ENCODE data around the gene NFATC3.

NFATC3 gene

GRCh38 chr16:68085259-68086071, at the start of gene NFATC3:
TSS of gene NFATC3 (plus strand) at chr16:68085370. CDS start at chr16:68085682, 312 bp downstream.
- DNase-seq (ENCODE audit: low read depth): peak; percentile 99

DNA sequence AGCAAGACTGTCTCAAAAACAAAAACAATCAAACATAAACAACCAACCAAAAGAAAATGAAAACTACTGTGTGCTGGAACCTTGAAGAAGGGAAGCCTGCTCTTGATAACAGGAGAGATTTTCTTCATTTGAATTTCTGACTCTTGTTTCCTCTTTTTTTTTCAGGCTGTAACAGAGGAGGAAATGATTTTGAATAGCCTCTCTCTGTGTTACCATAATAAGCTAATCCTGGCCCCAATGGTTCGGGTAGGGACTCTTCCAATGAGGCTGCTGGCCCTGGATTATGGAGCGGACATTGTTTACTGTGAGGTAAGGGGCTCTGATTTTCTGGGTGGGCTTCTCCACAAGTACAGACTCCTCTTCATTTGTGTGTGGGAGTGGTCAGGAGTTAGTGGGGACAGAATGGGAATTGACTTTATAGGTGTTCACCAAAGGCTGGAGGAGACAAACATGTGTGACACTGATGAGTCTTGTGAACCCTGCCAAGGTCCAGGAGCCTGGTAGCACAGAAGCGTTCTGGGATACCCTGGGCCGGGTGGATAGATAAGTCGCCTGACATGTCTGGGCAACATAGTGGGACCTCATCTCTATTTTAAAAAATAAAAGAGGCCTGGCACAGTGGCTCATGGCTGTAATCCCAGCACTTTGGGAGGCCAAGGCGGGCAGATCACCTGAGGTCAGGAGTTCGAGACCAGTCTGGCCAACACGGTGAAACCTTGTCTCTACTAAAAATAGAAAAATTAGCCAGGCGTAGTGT, 47.2 kb upstream of the NFATC3 start:
- DNase-seq (ENCODE audit: low read depth): no peak

DNA sequence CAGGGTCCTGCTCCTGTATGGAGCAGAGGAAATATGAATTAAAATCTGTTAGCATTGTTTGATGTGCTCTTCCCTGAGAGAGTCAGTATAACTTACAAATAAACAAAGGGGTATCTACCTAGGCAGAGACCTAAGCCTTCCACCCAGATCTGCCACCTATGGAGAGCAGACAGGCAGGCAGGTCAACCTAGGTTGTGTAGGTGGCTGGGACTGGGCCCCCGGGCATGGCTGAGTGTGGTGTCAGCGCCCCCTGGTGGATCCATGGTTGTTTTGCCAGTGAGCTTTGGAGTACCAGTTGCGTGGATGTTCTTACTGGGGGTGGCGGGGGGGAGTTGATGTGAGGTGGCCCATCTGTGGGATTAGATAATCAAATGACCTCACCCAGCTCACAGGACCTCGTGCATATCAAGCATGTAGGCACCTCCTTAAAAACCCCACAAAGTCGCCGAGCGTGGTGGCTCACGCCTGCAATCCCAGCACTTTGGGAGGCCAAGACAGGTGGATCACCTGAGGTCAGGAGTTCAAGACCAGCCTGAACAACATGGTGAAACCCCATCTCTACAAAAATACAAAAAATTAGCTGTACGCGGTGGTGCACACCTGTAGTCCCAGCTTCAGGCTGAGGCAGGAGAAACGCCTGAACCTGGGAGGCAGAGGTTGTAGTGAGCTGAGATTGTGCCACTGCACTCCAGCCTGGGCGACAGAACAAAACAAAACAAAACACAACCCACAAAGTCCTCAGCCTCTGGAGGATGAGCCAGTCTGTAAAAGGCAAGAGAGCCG, 44.5 kb upstream of the NFATC3 start:
- peak; percentile 81 for DNase-seq (ENCODE audit: low read depth)

DNA sequence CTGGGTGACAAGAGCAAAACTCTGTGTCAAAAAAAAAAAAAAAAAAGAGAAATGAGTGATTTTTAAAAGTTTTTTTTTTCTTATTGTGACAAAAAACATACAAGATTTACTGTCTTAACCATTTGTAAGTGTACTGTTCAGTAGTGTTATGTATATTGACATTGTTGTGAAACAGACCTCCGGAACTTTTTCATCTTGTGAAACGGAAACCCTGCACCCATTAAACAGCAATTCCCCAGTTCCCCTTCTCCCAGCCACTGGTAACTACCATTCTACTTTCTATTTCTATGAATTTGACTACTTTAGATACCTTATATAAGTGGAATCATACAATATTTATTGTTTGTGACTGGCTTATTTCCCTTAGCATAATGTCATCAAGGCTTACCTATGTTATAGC, 43.4 kb upstream of the NFATC3 start:
- no peak for DNase-seq (ENCODE audit: low read depth)

- DNase-seq (ENCODE audit: low read depth): no peak
Observed at GRCh38 chr16:68046106-68046505, 39.1 kb upstream of the NFATC3 start.

DNA sequence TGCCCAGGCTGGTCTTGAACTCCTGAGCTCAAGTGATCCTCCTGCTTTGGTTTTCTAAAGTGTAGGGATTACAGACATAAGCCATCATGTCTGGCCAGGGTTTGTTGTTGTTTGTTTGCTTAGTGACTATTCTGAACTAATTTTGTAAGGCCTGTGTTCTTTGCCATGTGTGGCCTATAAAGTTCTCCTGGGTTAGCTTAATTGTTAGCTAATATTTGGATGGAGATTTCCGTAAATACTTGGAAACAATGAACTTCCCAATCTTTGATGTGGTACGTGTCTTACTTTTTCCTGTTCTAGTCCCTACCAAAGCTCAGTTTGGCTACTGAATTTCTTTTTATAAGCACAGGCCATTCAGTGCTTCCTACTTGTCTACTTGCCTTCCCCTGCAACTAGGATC, 37.2 kb upstream of the NFATC3 start:
- no peak for DNase-seq (ENCODE audit: low read depth)

GRCh38 chr16:68049449-68049848, 35.7 kb upstream of the NFATC3 start:
- DNase-seq (ENCODE audit: low read depth): no peak

DNA sequence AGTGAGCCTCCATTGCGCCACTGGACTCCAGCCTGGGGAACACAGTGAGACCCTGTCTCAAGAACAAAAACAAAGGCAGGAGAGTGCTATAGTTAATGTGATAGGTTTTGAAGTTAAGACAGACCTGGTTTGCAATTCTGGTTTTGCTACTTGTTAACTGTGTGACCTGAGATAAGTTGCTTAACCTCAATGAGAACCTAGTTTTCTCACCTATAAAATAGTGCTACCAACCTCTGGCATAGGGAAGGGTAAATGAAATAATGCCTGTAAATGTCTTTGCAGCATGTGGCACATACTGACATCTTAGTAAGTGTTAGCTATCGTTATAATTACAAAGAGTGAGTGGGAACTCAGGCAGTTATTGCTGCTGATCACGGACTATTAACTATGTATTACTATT, 29.8 kb upstream of the NFATC3 start:
- no peak for DNase-seq (ENCODE audit: low read depth)

- no peak for DNase-seq (ENCODE audit: low read depth)
Observed at GRCh38 chr16:68059804-68060203, 25.4 kb upstream of the NFATC3 start.

DNA sequence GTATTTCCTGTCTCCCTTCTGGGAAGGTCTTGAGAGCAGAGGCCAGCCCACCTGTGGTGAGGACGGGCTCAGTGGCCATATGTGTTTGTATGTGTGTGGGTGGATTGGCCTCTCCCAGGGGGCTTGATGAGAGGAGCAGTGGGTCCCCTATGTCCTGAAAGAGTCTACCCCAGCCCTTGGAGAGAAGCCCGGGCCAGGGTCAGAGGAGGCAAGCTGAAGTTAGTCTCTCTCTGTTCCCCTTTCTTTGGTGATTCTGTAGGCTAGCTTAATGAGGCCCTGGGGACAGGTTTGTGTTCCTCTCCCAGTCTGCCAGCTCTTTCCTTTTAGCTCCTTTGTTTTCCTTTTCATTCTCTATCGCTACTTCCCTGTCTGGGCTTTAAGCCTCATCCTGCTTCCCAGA, 23.8 kb upstream of the NFATC3 start:
- no peak for DNase-seq (ENCODE audit: low read depth)

GRCh38 chr16:68062910-68063393, 22.2 kb upstream of the NFATC3 start:
- no peak for DNase-seq (ENCODE audit: low read depth)

DNA sequence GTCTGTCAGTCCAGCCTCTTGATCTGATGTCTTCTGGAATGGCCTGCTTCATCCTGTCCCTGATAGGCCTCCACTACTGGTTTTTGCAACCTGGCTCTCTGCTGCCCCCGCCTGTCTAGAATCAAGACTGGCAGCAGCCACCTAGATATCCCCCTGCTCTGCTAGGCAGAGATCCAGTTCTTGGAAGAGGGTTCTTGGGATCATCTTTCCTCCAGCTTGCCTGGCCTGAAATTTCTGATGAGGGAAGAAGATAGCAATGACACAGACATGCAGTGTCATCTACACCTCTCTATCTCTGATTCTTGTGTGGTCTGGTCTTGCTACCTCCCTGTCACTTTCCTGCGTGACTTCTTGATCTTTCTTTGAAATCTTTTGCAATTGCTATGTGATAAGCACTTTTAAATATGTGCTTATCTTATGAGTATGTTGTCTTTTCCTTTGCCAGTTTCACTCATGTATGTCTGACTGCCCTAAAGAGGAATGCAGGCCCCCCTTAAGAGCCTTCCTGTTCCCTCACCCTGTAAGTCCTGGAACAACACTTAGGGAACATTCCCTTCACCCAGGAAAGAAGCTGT, 20.3 kb upstream of the NFATC3 start:
- peak; percentile 50 for DNase-seq (ENCODE audit: low read depth)

- DNase-seq (ENCODE audit: low read depth): no peak
Observed at GRCh38 chr16:68065716-68066305, 19.4 kb upstream of the NFATC3 start.

DNA sequence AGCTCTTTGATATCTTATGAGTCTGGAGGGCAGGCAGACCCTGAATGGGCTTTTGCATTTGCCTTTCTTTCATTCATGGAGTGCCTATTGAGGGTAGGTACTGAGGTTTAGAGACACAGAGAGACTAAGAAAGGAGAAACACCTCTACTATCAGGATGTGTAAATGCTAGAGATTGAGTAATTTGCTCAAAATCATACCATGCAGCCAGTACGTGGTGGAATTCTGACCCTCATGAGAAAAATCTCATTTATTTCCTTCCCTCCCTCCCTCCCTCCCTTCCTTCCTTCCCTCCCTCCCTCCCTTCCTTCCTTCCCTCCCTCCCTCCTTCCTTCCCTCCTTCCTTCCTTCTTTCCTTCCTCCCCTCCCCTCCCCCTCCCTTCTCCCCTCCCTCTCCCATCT, 18.4 kb upstream of the NFATC3 start:
- no peak for DNase-seq (ENCODE audit: low read depth)

- no peak for DNase-seq (ENCODE audit: low read depth)
Observed at GRCh38 chr16:68068926-68069325, 16.2 kb upstream of the NFATC3 start.

GRCh38 chr16:68069511-68070248, 15.5 kb upstream of the NFATC3 start:
- DNase-seq (ENCODE audit: low read depth): peak; percentile 25

DNA sequence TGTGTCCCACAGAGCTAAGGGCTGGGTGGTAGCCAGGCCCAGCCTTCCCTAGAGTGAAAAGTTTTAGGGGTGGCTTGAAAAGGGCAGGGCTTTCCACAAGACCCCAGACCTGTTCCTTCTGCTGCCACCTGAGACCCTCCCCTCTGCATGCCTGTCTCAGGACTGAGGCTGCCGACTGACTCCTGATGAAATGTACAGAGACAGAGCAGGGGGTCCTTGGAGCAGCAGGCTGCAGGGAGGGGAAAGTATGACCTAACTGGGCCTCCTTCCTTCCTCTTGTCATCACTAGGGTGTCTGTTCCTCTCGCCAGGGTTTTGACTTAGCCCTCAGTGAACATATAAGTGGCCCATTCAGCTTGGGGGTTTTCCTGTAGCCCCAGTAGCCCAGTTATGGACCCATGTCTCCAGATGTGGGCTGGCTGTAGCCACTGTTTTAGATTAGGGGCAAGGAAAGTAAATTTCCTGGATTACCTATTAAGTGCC, 14.9 kb upstream of the NFATC3 start:
- DNase-seq (ENCODE audit: low read depth): no peak

GRCh38 chr16:68070806-68071517, 14.2 kb upstream of the NFATC3 start:
- no peak for DNase-seq (ENCODE audit: low read depth)

DNA sequence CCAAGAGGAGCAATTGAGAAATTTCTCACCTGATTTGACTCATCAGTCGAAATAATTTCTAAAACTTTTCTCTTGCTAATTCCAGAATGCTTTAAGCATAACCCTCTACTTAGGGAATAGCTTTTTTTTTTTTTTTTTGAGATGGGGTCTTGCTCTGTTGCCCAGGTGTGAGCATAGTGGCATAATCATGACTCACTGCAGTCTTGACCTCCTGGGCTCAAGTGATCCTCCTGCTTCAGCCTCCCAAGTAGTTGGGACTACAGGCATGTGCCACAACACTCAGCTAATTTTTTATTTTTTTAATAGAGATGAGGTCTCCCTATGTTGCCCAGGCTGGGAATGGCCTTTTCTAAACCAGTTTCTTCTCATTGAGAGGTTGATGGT, 13.7 kb upstream of the NFATC3 start:
- DNase-seq (ENCODE audit: low read depth): no peak

DNA sequence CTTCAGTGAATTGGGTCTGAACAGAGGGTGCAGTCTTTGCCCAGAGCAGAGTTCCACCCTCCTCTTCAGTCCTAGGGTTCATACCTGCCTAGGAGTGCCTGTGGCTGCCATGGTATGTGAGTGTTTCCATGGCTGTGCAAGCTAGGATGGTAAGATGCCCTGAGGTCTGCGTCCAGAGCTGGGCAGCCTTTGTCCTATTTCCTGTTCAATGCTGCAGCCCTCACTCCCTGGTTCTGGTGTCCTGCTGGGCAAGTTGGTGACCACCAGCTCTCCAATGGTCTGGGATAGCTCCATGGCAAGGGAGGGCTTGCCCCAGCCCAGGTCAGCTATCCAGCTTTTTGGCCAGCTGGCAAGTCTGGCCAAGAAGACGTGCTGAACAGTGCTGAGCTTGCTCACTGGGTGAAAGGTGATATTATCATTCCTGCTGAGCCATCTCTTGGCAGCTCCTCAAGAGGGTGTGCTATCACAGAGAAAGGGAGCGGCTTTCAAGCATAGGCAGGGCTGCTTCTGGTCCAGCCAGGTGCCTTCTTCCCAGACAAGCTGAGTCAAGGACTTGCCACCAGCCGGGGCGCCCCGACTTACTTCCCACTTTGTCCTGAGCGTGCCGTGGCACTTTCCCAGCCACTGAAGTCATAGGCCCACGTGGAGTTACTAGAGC, 13.0 kb upstream of the NFATC3 start:
- DNase-seq (ENCODE audit: low read depth): no peak

Data from activated T-helper 1 cell treated with Interleukin-2 at 50 U/mL for 16 hours (primary cell).